ENCODE measurements around the gene SLC4A3.

The SLC4A3 gene

GRCh38 chr2:219627103-219628100, at the start of gene SLC4A3:
Gene SLC4A3 (plus strand): TSS chr2:219627630. CDS start chr2:219627993, 363 bp downstream.
- no peak for DNase-seq (ENCODE audit: low read depth in 2 of 2)

- DNase-seq (ENCODE audit: low read depth in 2 of 2), result no peak
These were observed 48.4 kb upstream of the SLC4A3 start for GRCh38 chr2:219578811-219579613.

- no peak for DNase-seq (ENCODE audit: low read depth in 2 of 2)
These were observed 46.1 kb upstream of the SLC4A3 start for GRCh38 chr2:219581346-219581745.

- no peak for DNase-seq (ENCODE audit: low read depth in 2 of 2)
These were observed 36.3 kb upstream of the SLC4A3 start for GRCh38 chr2:219591091-219591490.

GRCh38 chr2:219592736-219593135, 34.7 kb upstream of the SLC4A3 start:
- no peak for DNase-seq (ENCODE audit: low read depth in 2 of 2)

GRCh38 chr2:219593154-219593553, 34.3 kb upstream of the SLC4A3 start:
- DNase-seq (ENCODE audit: low read depth in 2 of 2), result no peak

- DNase-seq (ENCODE audit: low read depth in 2 of 2), result no peak
These were observed 32.2 kb upstream of the SLC4A3 start for GRCh38 chr2:219595256-219595655.

- no peak for DNase-seq (ENCODE audit: low read depth in 2 of 2)
These were observed 30.4 kb upstream of the SLC4A3 start for GRCh38 chr2:219596954-219597551.

GRCh38 chr2:219597552-219598307, 29.7 kb upstream of the SLC4A3 start, which contains the start of gene STK11IP:
Gene STK11IP (plus strand): TSS chr2:219597857. CDS start chr2:219598120, 263 bp downstream.
- DNase-seq (ENCODE audit: low read depth in 2 of 2), result peak; percentile 84 to 88

GRCh38 chr2:219598308-219599078, 28.9 kb upstream of the SLC4A3 start:
- no peak for DNase-seq (ENCODE audit: low read depth in 2 of 2)

- no peak for DNase-seq (ENCODE audit: low read depth in 2 of 2)
These were observed 23.7 kb upstream of the SLC4A3 start for GRCh38 chr2:219603771-219604170.

- DNase-seq (ENCODE audit: low read depth in 2 of 2), result no peak
These were observed 21.8 kb upstream of the SLC4A3 start for GRCh38 chr2:219605607-219605954.

- DNase-seq (ENCODE audit: low read depth in 2 of 2), result no peak
These were observed 19.5 kb upstream of the SLC4A3 start for GRCh38 chr2:219607931-219608330.

- DNase-seq (ENCODE audit: low read depth in 2 of 2), result no peak
These were observed 18.9 kb upstream of the SLC4A3 start for GRCh38 chr2:219608399-219608964.

GRCh38 chr2:219609149-219609750, 18.2 kb upstream of the SLC4A3 start:
- DNase-seq (ENCODE audit: low read depth in 2 of 2), result no peak

- DNase-seq (ENCODE audit: low read depth in 2 of 2), result no peak
These were observed 16.1 kb upstream of the SLC4A3 start for GRCh38 chr2:219611306-219611705.

GRCh38 chr2:219611866-219612576, 15.4 kb upstream of the SLC4A3 start:
- DNase-seq (ENCODE audit: low read depth in 2 of 2), result no peak

- DNase-seq (ENCODE audit: low read depth in 2 of 2), result no peak
These were observed 14.7 kb upstream of the SLC4A3 start for GRCh38 chr2:219612577-219613286.
